ENCODE measurements around the gene BNIP2.

The BNIP2 gene

GRCh38 chr15:59622289-59622688 lies 66.8 kb downstream of the BNIP2 start:
- peak; percentile 8 for DNase-seq

DNA sequence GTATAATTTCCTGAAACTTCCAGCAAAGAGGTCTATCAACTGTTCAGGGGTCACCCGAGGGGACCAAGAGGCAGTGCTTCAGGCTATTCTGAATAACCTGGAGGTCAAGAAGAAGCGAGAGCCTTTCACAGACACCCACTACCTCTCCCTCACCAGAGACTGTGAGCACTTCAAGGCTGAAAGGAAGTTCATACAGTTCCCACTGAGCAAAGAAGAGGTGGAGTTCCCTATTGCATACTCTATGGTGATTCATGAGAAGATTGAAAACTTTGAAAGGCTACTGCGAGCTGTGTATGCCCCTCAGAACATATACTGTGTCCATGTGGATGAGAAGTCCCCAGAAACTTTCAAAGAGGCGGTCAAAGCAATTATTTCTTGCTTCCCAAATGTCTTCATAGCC lies 70.7 kb downstream of the BNIP2 start:
- DNase-seq: no peak

DNA sequence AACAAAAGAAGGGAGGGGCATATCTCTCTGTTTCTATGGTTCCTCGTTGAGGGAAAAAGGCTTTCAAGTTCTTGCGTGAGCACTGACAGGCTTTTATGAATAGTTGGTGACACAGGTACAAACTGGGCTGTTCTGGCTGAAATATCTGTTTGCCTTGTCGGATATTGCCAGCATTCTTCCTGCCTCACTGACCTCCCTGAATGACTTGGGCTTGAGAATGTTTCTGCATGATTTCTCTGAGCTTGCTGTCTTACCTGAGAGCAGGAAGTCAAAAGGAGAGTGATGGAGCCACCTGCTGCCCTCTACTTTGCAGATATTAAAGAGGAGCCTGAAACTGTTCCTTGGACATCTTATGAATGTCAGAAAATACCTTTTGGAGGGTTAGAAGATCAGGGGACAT lies 72.7 kb downstream of the BNIP2 start:
- DNase-seq: no peak

- no peak for DNase-seq
These were observed 73.5 kb downstream of the BNIP2 start for GRCh38 chr15:59615661-59616060.

DNA sequence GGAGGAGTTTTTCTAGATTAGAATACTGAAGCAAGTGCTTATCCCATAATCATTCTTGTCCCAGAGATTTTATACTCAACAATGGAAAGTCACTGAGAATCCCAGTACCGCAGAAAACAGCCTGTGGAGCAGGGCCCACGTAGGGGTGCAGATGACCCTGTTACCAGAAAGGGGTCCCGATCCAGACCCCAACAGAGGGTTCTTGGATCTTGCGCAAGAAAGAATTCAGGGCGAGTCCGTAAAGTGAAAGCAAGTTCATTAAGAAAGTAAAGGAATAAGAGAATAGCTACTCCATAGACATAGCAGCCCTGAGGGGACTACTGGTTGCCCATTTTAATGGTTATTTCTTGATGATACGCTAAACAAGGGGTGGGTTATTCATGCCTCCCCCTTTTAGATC lies 75.0 kb downstream of the BNIP2 start:
- DNase-seq: no peak

- DNase-seq: no peak
These were observed 77.6 kb downstream of the BNIP2 start, which contains the start of gene GCNT3 for GRCh38 chr15:59611276-59612260. Gene GCNT3 (plus strand): TSS chr15:59611783. CDS start chr15:59618239, 6,456 bp downstream.

GRCh38 chr15:59609730-59610712 lies 79.1 kb downstream of the BNIP2 start:
- DNase-seq: no peak

Data from SHP77 treated with DMSO at 0.1 percent for 48 hours (cell line).